Myocyte (in vitro differentiated cells): ENCODE results near the gene SMIM10L1. TPM values are rescaled to one million over a fixed set of nuclear protein-coding genes. Genes with fewer than 3 reads are reported as not detected.

Experiments
- DNase-seq: peaks from one replicate; pipeline ENCODE4 v3.0.0-alpha.2; 2012; ENCODE audit warnings: low read depth
- polyA plus RNA-seq: library from polyadenylated mRNA; unstranded; fragments of >200 nt; gene quantifications from one replicate; pipeline ENCODE4 v1.2.1, GENCODE V29; 2012; ENCODE audit warnings: missing spikeins
- total RNA-seq: library from RNA; depleted of rRNA; stranded (reverse); fragments of >200 nt; gene quantifications from 2 replicates; pipeline ENCODE4 v1.2.3, GENCODE V29; 2014

SMIM10L1 gene
- total RNA-seq: 9.1 and 10.4 TPM in 2 replicates
- polyA plus RNA-seq: 7.7 TPM

DNA sequence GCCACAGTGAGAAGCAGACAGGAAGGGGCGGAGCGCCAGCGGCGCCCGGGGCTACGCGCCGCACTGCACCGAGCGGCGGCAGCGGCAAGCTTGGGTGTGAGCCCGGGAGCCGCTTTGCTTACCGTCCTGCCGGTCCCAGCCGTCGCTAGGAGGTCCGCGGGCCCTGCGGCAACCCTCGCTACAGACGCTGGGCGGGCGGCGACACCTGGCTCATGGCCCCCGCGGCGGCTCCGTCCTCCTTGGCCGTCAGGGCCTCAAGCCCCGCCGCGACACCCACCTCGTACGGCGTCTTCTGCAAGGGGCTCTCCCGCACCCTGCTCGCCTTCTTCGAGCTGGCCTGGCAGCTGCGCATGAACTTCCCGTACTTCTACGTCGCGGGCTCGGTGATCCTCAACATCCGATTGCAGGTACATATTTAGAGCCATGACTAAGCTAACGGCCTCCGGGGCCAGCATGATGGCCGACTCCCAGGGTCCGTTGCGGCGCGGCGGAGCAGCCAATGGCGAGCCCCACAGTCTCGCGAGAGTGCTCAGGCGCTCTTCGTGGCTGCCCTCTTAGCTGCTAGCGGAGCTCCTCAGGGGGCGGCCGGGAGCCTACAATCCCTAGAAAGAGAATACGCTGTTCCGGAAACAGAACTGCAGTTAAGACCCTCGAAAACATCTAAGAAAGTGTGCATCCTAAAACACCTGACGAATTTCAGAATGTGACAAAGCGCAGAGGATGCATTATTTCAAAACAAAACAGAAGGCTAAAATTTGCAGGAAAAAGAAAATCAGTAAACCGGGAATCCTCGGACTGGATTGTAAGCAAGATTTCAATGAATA is at the start of gene SMIM10L1:
Gene SMIM10L1, plus strand, starts transcription at position 50 of the 824 bp plus-strand sequence. Its CDS starts 163 bp downstream, at position 213.
- DNase-seq: peak; percentile 98

DNA sequence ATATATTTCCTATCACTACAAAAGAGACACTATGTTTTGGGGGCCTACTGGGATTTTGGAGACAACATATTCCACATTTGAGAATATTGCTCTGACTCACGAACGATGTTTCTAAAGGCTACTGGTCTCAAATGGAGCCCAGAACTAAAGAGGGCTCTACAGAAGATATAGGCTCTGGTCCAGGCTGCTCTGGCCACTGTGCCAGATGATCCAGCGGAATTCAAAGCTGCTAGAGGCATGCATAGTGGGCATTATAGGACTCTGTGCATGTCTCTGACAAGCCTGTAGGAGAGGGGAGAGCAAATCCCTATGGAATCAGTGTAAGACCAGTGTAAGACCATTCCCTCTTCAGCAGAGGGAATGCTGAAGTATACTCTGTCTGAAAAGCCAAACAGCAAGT is 40.6 kb upstream of the SMIM10L1 start:
- no peak for DNase-seq

DNA sequence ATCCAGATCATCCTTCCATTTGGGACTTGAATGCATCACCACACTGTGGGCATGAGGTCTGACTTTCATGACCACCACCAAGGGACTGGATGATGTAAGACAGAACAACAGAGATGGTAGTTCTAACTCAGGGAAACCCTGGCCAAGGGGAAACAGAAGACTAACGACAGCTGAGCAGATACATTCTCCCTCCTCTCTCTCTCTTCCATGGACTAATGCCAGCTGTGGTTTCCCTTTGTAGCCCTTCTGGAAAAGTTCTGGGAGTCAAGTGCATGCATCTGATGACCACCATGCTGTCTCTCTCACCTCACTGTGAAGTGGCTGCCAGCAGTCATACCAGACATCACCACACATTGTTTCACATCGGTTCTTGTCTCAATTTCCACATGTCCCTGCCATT is 40.0 kb upstream of the SMIM10L1 start:
- DNase-seq: peak; percentile 97

DNA sequence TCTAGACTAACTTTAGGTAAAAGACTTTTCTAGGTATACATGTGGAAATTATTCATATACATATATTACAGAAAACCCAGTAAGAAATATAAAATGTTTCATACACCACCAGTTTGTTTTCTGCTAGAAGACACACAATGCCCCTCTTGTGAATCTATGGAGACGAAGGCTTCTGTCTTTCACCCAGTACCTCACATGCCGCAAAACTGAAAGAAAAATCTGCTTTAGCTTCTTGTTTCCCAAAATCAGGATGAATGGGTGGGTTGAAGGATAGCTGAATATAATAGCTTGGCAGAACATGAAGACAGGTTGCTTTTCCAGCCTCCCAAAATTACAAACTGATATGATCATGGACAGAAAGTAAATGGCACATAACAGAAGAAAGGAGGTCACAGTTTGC is 37.8 kb upstream of the SMIM10L1 start:
- no peak for DNase-seq

DNA sequence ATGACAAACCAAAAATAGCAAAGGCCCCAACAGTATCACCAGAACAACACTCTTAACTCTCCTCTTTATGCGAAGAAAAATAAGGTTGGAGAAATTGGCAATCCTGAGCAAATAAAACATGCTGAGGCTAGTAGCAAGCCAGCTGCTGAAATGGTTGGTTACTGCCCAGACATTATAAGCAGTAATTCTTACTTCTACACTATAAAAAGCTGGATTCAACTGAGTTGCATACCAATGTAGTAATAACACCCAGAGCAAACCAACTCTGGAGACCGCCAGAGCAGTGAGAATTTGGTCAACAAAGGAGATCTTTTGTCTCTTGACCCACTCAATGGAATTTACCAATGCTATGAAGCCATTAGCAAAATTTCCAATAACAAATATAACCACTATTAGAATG is 37.2 kb upstream of the SMIM10L1 start:
- DNase-seq: no peak

DNA sequence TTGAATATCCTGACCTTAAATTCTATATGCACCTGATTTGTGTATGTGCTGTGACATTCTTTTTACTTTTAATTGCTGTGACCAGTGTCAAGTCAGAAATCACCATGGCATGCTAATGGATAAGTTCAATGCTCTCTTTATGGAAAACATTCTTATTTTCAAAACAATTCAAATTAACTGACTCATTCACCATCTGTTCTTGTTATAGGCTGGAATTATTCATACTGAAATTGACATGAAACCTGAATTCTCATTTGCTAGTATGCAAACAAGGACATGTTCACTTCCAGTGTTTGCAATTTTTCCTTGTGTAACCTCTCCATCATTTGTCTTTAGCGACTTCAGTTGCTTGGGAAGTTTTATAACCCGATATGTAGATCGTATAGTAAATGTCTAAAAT is 36.7 kb upstream of the SMIM10L1 start, which contains the start of gene TAS2R30:
Gene TAS2R30, minus strand, starts transcription at position 340 of the 400 bp plus-strand sequence. CDS start 400 bp downstream, outside the sequence.
- DNase-seq: no peak

DNA sequence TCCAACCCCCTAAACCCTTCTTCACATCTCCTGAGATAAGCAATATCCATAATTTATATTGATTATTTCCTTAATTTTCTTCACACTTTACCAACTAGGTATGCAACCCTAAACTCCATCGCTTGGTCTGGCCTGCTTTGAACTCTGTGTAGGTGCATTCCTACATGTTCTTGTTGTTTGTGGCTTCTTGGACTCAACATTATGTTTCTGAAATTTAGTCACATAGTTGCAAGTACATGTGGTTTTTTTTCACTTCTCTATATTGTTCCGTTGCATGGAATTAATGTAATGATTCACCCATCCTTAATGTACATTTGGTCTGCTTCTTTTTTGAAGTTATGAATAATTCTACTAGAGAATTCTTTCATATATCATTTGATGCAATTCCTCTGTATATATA is 34.9 kb upstream of the SMIM10L1 start:
- DNase-seq: no peak

DNA sequence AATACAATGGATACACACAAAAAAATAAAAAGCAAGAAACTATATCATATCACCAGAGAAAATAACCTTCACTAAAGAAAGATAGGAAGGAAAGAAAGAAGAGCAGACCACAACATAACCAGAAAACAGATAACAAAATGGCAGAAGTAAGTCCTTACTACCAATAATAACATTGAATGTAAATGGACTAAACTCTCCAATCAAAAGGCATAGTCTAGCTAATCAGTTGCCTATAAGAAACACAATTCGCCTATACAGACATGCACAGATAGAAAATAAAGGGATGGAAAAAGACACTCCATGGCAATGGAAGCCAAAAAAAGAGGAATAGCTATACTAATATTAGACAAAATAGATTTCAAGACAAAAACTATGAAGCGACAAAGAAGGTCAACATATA is 27.6 kb upstream of the SMIM10L1 start:
- no peak for DNase-seq

DNA sequence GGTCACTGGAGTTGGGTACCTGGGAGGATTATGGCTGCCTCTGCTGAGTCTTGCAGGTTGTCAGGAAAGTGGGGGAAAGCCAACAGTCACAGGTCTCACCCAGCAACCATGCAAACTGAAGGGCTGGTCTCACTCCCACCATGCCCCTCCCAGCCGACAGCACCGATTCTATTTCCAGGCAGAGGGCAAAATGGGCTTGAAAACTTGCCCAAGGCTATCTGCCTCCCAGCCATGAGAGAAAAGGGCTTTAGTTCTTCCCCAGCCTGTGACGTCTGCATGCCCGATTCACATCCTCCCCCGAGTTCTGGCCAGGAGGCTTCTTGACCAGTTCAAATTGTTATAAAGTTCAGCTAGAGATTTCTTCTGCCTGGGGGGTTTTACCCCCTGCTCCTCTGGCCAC is 26.7 kb upstream of the SMIM10L1 start:
- no peak for DNase-seq

DNA sequence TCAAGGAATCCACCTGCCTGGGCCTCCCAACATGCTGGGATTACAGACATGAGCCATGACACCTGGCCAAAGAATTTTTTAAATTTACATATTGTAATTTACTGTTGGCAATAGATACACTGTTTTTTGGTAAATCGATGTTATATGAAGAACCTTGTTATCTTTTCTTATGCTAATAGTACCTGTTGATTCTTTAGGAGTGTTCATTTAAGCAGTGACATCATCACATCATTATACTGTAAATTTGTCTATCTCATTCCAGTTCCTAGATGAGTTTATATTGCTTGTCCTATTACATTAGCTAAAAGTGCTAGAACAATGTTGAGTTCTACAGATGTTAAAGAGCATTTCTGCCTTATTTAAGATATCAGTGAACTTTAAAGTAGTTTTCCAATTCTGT is 23.6 kb upstream of the SMIM10L1 start:
- no peak for DNase-seq

DNA sequence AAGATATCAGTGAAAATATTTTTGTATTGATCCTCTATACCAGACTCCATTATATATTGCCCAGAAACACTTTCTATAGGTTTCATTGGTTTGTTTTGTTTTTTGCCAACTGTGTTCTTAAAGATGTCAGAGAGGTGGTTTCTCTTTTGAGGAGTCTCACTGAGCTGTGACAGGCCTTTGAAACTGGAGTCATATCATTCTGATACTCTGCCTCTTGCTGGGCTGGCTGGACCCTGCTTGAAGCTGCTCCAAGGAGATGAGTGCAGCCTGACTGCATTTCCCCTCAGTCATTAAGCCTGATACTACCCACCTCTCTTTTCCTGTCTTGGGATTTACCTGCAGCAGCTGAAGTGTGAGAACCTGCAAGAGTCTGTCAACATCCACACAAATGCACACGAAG is 20.2 kb upstream of the SMIM10L1 start:
- DNase-seq: no peak

DNA sequence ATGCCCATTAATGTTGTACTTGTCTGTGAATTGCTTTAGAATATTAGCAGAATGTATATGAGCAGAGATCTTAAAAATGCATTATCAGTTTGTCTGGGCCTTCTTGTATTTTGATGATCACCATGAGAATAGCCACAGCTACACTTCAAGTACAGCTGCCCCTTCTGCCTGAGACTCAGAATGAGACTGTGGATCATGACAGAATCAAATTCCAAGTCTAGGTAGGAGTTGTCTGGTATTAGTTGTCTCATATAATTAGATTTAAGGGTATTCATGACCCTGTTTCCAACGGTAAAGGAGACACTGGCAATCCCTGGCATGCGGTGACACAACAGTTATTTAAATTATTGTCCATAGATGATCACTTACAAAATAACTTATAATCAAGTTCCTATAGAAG is 18.3 kb upstream of the SMIM10L1 start:
- DNase-seq: peak; percentile 13

DNA sequence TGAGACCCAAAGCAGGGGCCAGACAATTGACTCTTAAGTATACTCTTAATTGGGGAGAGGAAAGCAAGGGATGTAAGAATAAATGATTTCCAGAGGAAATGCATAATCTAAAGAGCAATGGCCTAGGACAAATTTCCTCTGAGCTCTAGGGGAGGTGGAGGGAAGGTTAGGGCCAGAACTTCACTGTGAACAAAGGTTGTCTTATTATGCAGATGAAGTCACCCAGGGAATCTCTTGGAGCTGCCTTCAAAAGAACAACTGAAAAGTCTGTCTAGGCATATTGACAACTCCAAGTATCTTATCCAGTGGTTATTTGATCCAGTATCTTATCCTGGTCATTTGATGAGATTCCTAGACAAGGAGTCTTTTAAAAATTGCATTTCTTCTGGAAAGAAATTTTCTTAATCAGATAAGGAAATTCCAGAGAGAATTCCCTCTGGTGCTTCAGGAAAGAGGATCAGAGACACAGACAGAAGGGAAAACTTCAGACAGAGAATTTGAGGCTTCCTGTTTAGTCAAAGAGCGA is 16.5 kb upstream of the SMIM10L1 start:
- DNase-seq: no peak

DNA sequence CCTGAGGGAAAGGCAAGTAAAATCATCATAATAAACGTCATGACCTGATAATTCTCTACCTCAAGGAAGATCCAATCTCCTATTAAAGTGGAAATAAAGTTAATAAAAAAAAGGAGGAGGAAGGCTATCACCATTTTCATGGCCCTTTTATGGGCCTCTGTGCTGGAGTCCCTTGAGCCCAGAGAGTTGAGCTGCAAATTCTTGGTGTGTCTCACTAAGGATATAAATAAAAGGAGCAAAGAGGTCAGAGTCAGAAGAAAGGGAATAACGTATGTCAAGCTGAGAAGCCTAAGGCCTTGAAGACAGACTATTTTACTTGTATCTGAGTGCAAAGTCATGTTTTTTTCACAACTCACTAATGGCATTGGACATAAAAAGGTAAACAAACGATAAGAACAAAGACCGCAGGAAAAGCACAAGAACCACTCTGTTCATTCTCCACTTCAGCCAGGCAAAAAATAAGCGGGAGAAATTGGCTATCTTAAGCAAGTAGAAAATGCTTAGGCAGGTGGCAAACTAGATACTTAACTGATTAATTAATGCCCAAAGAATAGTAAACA is 12.0 kb upstream of the SMIM10L1 start:
- peak; percentile 10 for DNase-seq

DNA sequence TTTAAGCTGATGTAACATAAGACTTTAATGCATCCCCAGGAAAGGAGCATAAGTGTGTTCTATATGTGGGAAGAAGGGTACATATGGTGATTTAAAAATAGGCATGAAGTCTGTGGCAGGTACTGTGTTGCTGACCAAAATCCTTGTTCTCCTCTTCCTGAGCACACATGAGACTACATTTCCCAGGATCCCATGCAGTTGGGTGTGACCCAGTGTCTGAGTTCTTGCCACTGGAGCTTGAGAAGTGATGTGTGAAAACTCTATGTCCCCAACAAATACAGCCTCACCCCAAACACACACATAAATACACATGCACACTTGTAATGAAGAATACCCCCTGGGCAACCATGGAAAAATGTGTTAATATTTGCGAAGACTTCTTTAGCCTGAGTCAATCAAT is 8.5 kb upstream of the SMIM10L1 start:
- DNase-seq: no peak

DNA sequence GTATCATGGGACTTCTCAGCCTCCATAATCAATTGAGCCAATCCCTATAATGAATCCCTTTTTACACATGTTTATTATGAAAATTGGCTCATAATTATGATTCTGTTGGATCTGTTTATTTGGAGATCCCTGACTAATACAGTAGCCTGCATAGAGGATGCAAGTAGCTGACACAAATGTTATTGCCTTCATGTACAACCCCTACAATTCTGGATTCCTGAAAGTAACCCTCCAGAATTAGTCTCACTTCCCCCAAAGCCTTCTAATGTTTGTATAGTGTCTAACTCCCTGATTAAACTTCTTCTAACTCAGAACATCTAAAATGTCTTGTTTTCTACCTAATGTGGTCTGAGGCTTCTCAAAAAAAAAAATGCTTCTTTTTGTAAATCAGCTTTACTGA is 6.6 kb upstream of the SMIM10L1 start:
- DNase-seq: no peak

DNA sequence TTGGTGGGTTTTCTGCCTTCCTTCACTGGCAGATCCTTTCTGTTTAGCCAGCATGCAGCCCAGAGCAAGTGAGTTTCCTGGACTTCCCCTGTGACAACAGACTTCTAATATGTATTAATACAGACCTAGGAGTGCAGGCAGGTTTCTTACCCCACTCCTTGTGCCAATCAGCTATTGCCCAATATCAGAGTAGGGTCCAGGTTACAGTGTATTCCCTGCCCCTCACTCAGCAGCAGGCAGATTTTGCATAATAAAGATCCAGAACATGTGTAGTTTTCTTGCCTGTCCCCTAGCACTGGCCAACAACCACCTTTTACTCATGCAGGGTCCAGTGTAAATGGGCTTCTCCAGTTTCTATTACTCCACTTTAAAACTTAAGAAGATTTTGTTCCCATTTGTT is 4.7 kb upstream of the SMIM10L1 start:
- no peak for DNase-seq

DNA sequence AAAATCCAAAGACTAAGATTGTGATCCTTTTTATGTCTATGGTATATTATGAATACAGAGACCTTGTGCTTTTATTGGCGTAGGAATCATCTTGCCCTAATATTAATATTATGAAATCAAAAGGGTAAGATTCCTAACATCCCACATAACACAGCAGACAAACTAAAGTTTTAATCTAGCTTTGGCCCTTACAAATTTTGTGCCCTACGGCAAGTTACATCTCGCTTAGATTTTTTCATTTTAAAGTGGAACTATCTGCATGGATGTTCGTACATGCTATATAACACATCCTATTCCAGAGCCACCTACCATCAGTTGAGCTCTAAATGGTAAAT is 217 bp upstream of the SMIM10L1 start:
- no peak for DNase-seq

DNA sequence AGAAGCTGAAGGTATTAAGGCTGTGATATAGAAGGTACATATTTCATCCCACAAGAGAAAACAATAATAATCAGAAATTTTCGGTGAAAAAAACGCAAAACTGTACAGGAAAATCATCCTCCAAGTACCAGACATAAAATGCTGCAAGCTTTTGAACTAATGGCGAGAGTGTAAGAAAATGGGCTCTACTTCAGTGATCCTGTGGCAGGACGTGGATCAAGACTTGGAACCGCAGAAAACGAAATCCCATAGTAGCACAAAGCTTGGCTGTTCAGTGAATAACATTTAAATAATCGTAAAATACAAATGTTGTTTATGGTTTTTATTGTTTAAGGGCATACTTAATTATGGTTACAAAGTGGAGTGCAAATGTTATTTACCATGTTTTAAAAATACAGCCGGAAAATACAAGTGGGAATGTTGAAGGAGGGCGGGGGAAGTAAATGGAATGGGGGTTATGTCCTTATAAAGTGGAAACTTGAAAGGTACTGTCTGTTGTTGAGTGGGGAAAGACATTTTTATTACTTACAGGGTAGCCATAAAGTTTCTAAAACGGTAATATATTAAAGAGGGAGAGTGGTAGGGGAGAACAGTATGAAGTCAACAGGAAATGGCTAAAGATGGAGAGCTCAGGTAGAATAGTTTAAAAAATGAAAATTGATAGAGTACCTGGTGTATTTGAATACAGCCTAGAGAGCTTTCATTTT is 1.1 kb downstream of the SMIM10L1 start:
- DNase-seq: no peak

DNA sequence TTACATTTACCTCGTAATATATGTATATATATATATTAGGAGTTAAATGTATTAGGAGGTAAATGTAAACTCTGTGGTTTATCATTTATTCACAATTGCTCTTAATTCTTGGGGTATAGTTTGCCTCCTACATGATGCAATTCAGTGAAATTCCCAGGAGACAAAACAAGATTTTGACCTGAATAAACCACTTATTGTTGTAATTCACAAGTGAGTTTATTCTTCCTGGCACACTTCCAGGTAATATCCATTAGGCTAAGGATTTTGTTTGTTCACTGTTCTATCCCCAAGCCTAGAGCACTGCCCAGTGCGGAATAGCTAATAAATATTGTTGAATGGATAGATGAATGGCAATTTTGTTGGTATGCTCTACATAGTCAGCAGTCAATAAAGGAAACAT is 3.0 kb downstream of the SMIM10L1 start:
- DNase-seq: no peak

DNA sequence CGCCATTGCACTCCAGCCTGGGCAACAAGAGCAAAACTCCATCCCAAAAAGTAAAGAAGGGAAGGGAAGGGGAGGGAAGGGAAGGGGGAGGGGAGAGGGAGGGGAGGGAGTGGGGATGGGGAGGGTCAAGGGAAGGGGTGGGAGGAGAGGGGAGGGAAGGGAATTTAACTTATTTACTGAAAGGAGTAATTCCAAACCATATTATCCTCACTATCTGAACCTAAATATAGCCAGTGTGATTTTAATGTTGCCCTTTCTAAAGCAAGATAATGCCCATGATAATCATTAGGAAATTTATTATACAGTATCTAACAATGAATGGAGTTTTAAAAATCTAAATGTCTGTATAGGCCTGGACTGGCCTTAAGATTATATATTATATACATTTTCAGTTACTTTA is 7.3 kb downstream of the SMIM10L1 start:
- no peak for DNase-seq

DNA sequence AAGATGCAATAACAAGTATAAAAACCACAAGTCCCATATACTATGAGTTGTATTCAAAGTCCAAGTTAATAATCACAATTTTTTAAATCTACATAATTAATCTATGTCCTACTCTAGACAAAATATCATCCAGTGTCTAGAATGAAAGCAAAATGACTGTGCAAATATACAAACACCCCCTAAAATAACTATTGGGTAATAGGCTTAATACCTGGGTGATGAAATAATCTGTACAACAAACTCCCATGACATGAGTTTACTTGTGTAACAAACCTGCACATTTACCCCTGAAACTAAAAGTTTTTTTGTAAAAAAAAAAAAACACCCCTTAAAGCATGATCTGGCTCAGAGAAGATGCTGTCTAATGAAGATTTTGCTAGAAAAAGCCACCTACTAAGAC is 11.5 kb downstream of the SMIM10L1 start:
- DNase-seq: no peak
